T-helper 2 cell (primary cell): Measurements from ENCODE around the gene NPPC.
"Not testable (repeated sequence)": the region's sequence is repeated elsewhere in the genome, so short reads cannot be mapped to it uniquely, and the experiment has no call there.

Experiments
- DNase-seq, 5 experiments: peaks; one replicate each; pipeline versions ENCODE4 v3.0.0 to v3.0.0-alpha.2; 2012 to 2022
- total RNA-seq, 2 donors: gene quantifications; one replicate each; lab custom pipeline; 2026; lab: John Stamatoyannopoulos, UW

NPPC gene
- 0.88 to 1.6 reads per million in 2 donors for total RNA-seq

GRCh38 chr2:231926180-231926741 lies at the start of gene NPPC:
NPPC (minus strand) TSS chr2:231926396; CDS start chr2:231926249, 147 bp downstream.
- peak in 3 of 5 experiments; percentile 18 to 76 (median 42) for DNase-seq

GRCh38 chr2:231975001-231975400 lies 48.8 kb upstream of the NPPC start:
- no peak for DNase-seq

- no peak for DNase-seq
These were observed 44.3 kb upstream of the NPPC start for GRCh38 chr2:231970461-231970860.

- no peak for DNase-seq
These were observed 42.6 kb upstream of the NPPC start for GRCh38 chr2:231968820-231969219.

- no peak for DNase-seq
These were observed 40.7 kb upstream of the NPPC start for GRCh38 chr2:231966886-231967285.

- peak in 1 of 5 experiments; percentile 1 for DNase-seq
These were observed 38.9 kb upstream of the NPPC start for GRCh38 chr2:231965102-231965501.

GRCh38 chr2:231961349-231962166 lies 35.4 kb upstream of the NPPC start, which contains the start of gene DIS3L2:
DIS3L2 (plus strand) TSS chr2:231961713; CDS start chr2:232014928, 53,215 bp downstream.
- DNase-seq = peak; percentile 53 to 91 (median 65)

GRCh38 chr2:231960810-231961348 lies 34.7 kb upstream of the NPPC start:
- no peak for DNase-seq

GRCh38 chr2:231957913-231958763 lies 31.9 kb upstream of the NPPC start:
- no peak for DNase-seq

- DNase-seq = no peak
These were observed 29.7 kb upstream of the NPPC start for GRCh38 chr2:231955758-231956472.

- DNase-seq = no peak
These were observed 25.3 kb upstream of the NPPC start for GRCh38 chr2:231951452-231952035.

GRCh38 chr2:231947694-231948093 lies 21.5 kb upstream of the NPPC start:
- DNase-seq = no peak

GRCh38 chr2:231947112-231947511 lies 20.9 kb upstream of the NPPC start:
- not testable (repeated sequence) for DNase-seq

GRCh38 chr2:231946241-231946814 lies 20.1 kb upstream of the NPPC start:
- no peak for DNase-seq

- DNase-seq = no peak
These were observed 16.0 kb upstream of the NPPC start for GRCh38 chr2:231942180-231942579.

GRCh38 chr2:231941673-231942072 lies 15.5 kb upstream of the NPPC start:
- no peak for DNase-seq

GRCh38 chr2:231940795-231941194 lies 14.6 kb upstream of the NPPC start:
- no peak for DNase-seq

GRCh38 chr2:231939022-231939421 lies 12.8 kb upstream of the NPPC start:
- no peak for DNase-seq

GRCh38 chr2:231937057-231937456 lies 10.9 kb upstream of the NPPC start:
- DNase-seq = no peak

- DNase-seq = no peak
These were observed 10.3 kb upstream of the NPPC start for GRCh38 chr2:231936491-231936890.

GRCh38 chr2:231935815-231936214 lies 9.6 kb upstream of the NPPC start:
- DNase-seq = no peak

GRCh38 chr2:231935207-231935524 lies 9.0 kb upstream of the NPPC start:
- no peak for DNase-seq
